Mammary microvascular endothelial cell (primary cell): ENCODE measurements around the gene KRTAP22-1. TPM values are rescaled to one million over a fixed set of nuclear protein-coding genes. Genes with fewer than 3 reads are reported as not detected.

Source experiments
- total RNA-seq: library from RNA; depleted of rRNA; stranded (reverse); fragments of >200 nt; gene quantifications from 2 replicates; pipeline ENCODE4 v1.2.3, GENCODE V29; 2015

KRTAP22-1 gene
- not detected in 2 replicates for total RNA-seq

DNA sequence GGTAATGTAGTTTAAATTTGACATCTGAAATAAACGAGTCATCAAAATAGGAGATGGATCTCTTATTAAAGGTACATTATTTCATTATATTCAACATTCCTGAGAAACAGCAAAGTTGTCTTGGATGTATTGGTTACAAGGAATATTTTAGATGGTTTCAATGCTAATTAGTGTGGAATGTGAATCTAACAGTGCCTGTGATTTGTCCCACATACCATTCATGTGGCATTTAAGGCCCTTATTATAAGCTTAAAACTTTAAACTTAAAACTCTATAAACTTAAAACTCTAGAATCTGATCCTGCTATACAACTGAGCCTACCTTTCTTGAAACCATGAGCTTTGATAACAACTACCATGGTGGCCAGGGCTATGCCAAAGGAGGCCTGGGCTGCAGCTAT, at the start of gene KRTAP22-1:
Gene KRTAP22-1 (plus strand): TSS at position 301 of the 400 bp plus-strand sequence.

GRCh38 chr21:30561264-30561895, 39.5 kb upstream of the KRTAP22-1 start, which contains the start of gene KRTAP19-7:
Gene KRTAP19-7, minus strand, starts transcription at chr21:30561314. Its CDS starts 25 bp downstream, at chr21:30561289.

GRCh38 chr21:30590297-30590696, 10.6 kb upstream of the KRTAP22-1 start, which contains the start of gene KRTAP22-2:
Gene KRTAP22-2, minus strand, starts transcription at chr21:30590397.

GRCh38 chr21:30592140-30592539, 8.7 kb upstream of the KRTAP22-1 start, which contains the start of gene KRTAP6-3:
Gene KRTAP6-3, plus strand, starts transcription at chr21:30592440. Its CDS starts 6 bp downstream, at chr21:30592446.

GRCh38 chr21:30598802-30599201, 2.1 kb upstream of the KRTAP22-1 start, which contains the start of gene KRTAP6-2:
Gene KRTAP6-2, minus strand, starts transcription at chr21:30598902. Its CDS starts 28 bp downstream, at chr21:30598874.

GRCh38 chr21:30613836-30614235, 12.9 kb downstream of the KRTAP22-1 start, which contains the start of gene KRTAP6-1:
Gene KRTAP6-1, minus strand, starts transcription at chr21:30613930. Its CDS starts 26 bp downstream, at chr21:30613904.

GRCh38 chr21:30616125-30616524, 15.2 kb downstream of the KRTAP22-1 start, which contains the start of gene KRTAP20-1:
Gene KRTAP20-1, plus strand, starts transcription at chr21:30616425. Its CDS starts 30 bp downstream, at chr21:30616455.

DNA sequence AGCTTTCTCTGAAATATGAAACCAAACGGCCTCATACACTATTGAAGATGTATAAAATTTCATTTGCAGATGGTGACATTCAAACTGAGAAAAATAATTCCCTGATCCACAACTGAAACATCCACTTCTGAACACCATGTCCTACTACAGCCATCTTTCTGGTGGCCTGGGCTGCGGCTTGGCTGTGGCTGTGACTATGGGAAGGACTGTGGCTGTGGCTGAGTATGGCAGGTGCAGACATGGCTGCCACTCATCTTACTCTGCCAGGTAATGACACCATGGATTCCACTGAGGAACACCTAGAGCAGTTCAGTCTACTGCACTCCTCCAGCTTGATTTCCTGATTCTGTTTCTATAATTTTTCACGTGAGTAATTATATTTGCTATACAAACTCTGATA, 19.6 kb downstream of the KRTAP22-1 start, which contains the start of gene KRTAP20-4:
Gene KRTAP20-4 (plus strand): TSS at position 106 of the 400 bp plus-strand sequence.

GRCh38 chr21:30634906-30635305, 34.0 kb downstream of the KRTAP22-1 start, which contains the start of gene KRTAP20-2:
Gene KRTAP20-2, plus strand, starts transcription at chr21:30635206. Its CDS starts 58 bp downstream, at chr21:30635264.

DNA sequence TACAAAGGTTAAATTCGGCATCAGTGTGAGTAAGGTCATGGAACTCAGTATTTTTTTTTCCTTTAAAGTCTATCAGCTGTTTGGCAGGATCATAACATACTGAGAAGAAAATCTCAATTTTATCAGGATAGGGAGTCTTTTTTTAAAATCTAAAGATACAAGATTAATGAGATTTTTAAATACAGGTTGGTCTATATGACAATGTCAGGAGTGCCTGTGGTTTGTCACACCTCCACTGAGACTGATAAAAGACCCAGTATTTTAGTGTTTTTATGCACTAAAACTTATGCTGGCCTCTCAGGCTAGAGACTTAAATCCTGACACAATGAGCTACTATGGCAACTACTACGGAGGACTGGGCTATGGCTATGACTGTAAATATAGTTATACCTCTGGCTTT, 41.7 kb downstream of the KRTAP22-1 start, which contains the start of gene KRTAP20-3:
Gene KRTAP20-3 (plus strand): TSS at position 301 of the 400 bp plus-strand sequence.

Other genes starting within 250 kb of the KRTAP22-1 start
- not detected in 2 replicates for gene KRTAP13-2, start 228.8 kb upstream of the KRTAP22-1 start, total RNA-seq
- not detected in 2 replicates for gene KRTAP13-1, start 205.1 kb upstream of the KRTAP22-1 start, total RNA-seq
- gene KRTAP13-3, start 175.2 kb upstream of the KRTAP22-1 start, total RNA-seq: not detected in 2 replicates
- not detected in 2 replicates for gene KRTAP13-4, start 170.9 kb upstream of the KRTAP22-1 start, total RNA-seq
- gene KRTAP15-1, start 160.8 kb upstream of the KRTAP22-1 start, total RNA-seq: not detected in 2 replicates
- gene KRTAP19-1, start 120.7 kb upstream of the KRTAP22-1 start, total RNA-seq: not detected in 2 replicates
- not detected in 2 replicates for gene KRTAP19-2, start 113.7 kb upstream of the KRTAP22-1 start, total RNA-seq
- not detected in 2 replicates for gene KRTAP19-3, start 109.1 kb upstream of the KRTAP22-1 start, total RNA-seq
- gene KRTAP19-4, start 103.9 kb upstream of the KRTAP22-1 start, total RNA-seq: not detected in 2 replicates
- not detected in 2 replicates for gene KRTAP19-5, start 98.9 kb upstream of the KRTAP22-1 start, total RNA-seq
- not detected in 2 replicates for gene KRTAP19-6, start 59.2 kb upstream of the KRTAP22-1 start, total RNA-seq
- not detected in 2 replicates for gene KRTAP19-7, start 39.8 kb upstream of the KRTAP22-1 start, total RNA-seq
- gene KRTAP22-2, start 10.7 kb upstream of the KRTAP22-1 start, total RNA-seq: not detected in 2 replicates
- not detected in 2 replicates for gene KRTAP6-3, start 8.6 kb upstream of the KRTAP22-1 start, total RNA-seq
- not detected in 2 replicates for gene KRTAP6-2, start 2.2 kb upstream of the KRTAP22-1 start, total RNA-seq
- gene KRTAP6-1, start 12.8 kb downstream of the KRTAP22-1 start, total RNA-seq: not detected in 2 replicates
- not detected in 2 replicates for gene KRTAP20-1, start 15.3 kb downstream of the KRTAP22-1 start, total RNA-seq
- gene KRTAP20-4, start 19.5 kb downstream of the KRTAP22-1 start, total RNA-seq: not detected in 2 replicates
- not detected in 2 replicates for gene KRTAP20-2, start 34.1 kb downstream of the KRTAP22-1 start, total RNA-seq
- not detected in 2 replicates for gene KRTAP20-3, start 41.8 kb downstream of the KRTAP22-1 start, total RNA-seq
- gene KRTAP21-3, start 117.7 kb downstream of the KRTAP22-1 start, total RNA-seq: not detected in 2 replicates
- not detected in 2 replicates for gene KRTAP21-2, start 146.2 kb downstream of the KRTAP22-1 start, total RNA-seq
- not detected in 2 replicates for gene KRTAP21-1, start 154.3 kb downstream of the KRTAP22-1 start, total RNA-seq
- gene KRTAP8-1, start 212.2 kb downstream of the KRTAP22-1 start, total RNA-seq: not detected in 2 replicates
- gene KRTAP7-1, start 228.7 kb downstream of the KRTAP22-1 start, total RNA-seq: not detected in 2 replicates